Keratinocyte (primary cell): ENCODE measurements around the gene MYOC.

Source experiments
- CTCF ChIP-seq, 3 experiments: IDR thresholded peaks in 1 of 3; conservative IDR thresholded peaks in 1 of 3; optimal IDR thresholded peaks in 1 of 3; 2 replicates in 2 of 3; 3 replicates in 1 of 3; pipeline versions ENCODE3 to v1.5.1; 2011; ENCODE audit warnings: low read length in 3 of 3, mild to moderate bottlenecking in 3 of 3, moderate library complexity in 2 of 3, control low read depth in 1 of 3, inconsistent platforms in 1 of 3; ENCODE audit not compliant: insufficient read depth in 2 of 3; ENCODE audit errors: extremely low read depth in 1 of 3
- EZH2 ChIP-seq: IDR thresholded peaks from one replicate; pipeline ENCODE4 v1.6.1; 2012; ENCODE audit warnings: inconsistent platforms, mild to moderate bottlenecking, low read length, moderate library complexity

GRCh38 chr1:171622152-171622462 lies 30.4 kb downstream of the MYOC start, which contains the start of gene MYOCOS:
- no peak for TF ChIP-seq EZH2
- no peak for TF ChIP-seq CTCF (optimal IDR thresholded peaks at IDR 0.05 in 1 of 3, IDR thresholded peaks at IDR 0.05 in 1 of 3, conservative IDR thresholded peaks at IDR 0.05 in 1 of 3; ENCODE audit: extremely low read depth in 1 of 3, insufficient read depth in 2 of 3, low read length in 3 of 3)
